ENCODE results near the gene CABP1. TPM values are rescaled to one million over a fixed set of nuclear protein-coding genes. Genes with fewer than 3 reads are reported as not detected.

Gene CABP1
- total RNA-seq, 2 donors from 2014 or later: 0.71 to 2.0 TPM

GRCh38 chr12:120690083-120690450 lies 49.6 kb downstream of the CABP1 start:
- H3K36me3 ChIP-seq: peaks cover 12% of the 10 kb centered on the region
- no peak for TF ChIP-seq CTCF (IDR thresholded peaks at IDR 0.05)
- peak overlapping the region; percentile 89 to 90 for H3K27ac ChIP-seq
- H3K4me3 ChIP-seq: no peak overlapping the region
- H3K9me3 ChIP-seq: no peaks in the 10 kb centered on the region
- no peak for DNase-seq (ENCODE audit: low spot score)
- H3K27me3 ChIP-seq: no peaks in the 10 kb centered on the region
- peaks cover 0 to 64% of the 10 kb centered on the region in 2 donors for H3K4me1 ChIP-seq

GRCh38 chr12:120690978-120691377 lies 50.6 kb downstream of the CABP1 start:
- Histone ChIP-seq H3K27me3 (no peaks in the 10 kb centered on the region), H3K36me3 (peaks cover 21% of the 10 kb centered on the region), H3K9me3 (no peaks in the 10 kb centered on the region), H3K4me1 (peaks cover 0 to 64% of the 10 kb centered on the region in 2 donors), H3K4me3 (no peak overlapping the region), H3K27ac (peak overlapping the region; percentile 89 to 90)
- no peak for TF ChIP-seq CTCF (IDR thresholded peaks at IDR 0.05)
- DNase-seq (ENCODE audit: low spot score): no peak

DNA sequence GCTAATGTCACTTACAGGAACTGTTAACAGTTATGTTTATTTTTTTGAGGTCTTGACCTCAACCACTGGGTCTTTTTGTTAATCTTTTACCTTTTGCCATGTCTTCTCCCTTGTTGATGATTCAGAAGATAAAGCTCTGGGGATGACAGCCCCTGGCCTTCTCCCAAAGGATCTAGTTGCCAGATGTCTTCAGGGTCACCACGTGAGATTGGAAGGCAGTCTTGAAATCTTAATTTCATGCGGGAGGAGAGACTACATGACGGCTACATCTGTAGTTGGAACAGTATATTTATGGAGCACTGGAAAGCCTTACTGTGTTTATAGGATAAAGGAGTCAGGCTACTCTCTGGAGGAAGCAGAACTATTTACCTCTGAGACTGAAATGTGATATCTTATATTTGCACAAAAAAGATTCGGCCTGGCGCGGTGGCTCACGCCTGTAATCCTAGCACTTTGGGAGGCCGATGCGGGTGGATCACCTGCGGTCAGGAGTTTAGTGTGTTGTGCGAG lies 52.2 kb downstream of the CABP1 start:
- no peak overlapping the region for H3K27ac ChIP-seq
- H3K9me3 ChIP-seq: no peaks in the 10 kb centered on the region
- no peak overlapping the region for H3K4me3 ChIP-seq
- peaks cover 0 to 75% of the 10 kb centered on the region in 2 donors for H3K4me1 ChIP-seq
- no peaks in the 10 kb centered on the region for H3K27me3 ChIP-seq
- no peak for TF ChIP-seq CTCF (IDR thresholded peaks at IDR 0.05)
- DNase-seq (ENCODE audit: low spot score): no peak
- peaks cover 37% of the 10 kb centered on the region for H3K36me3 ChIP-seq

DNA sequence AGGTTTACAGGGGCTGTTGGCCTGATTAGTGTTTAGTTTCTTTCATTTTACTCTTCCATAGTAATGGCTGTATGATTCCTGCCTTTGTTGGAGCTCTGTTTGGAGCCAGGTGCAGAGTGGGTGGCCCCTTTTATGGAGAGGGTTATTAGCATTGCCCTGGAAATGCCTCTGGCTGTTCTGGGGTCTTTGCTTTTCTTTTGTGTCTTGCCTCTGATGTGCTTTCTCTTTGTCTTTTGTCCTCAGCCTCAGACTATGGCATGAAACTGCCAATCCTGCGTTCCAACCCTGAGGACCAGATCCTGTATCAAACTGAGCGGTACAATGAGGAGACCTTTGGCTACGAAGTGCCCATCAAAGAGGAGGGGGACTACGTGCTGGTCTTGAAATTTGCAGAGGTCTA lies 53.4 kb downstream of the CABP1 start:
- no peak for DNase-seq (ENCODE audit: low spot score)
- Histone ChIP-seq H3K4me1 (peaks cover 0 to 75% of the 10 kb centered on the region in 2 donors), H3K36me3 (peaks cover 48% of the 10 kb centered on the region), H3K27ac (no peak overlapping the region), H3K4me3 (no peak overlapping the region), H3K9me3 (no peaks in the 10 kb centered on the region), H3K27me3 (no peaks in the 10 kb centered on the region)
- no peak for TF ChIP-seq CTCF (IDR thresholded peaks at IDR 0.05)

DNA sequence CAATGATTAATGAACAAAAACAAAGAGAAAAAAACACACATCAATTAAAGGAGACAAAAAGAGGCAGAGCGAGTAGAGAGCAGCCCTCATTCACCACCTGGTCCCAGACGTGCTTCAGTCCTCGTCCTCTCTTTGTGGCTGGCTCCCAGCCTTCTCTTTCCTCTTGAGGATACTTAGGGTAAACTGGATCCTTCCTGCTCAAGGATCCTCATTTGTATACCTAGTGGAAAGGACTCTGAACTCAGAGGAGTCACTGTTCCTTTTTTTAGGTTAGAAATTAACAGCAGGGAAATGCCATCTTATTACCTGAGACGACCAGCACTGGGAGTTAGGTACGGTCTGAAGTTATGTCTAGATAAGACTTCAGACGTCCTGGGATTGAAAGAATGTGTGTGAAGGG lies 56.2 kb downstream of the CABP1 start:
- Histone ChIP-seq H3K4me3 (no peak overlapping the region), H3K36me3 (peaks cover 75% of the 10 kb centered on the region), H3K27ac (no peak overlapping the region), H3K27me3 (no peaks in the 10 kb centered on the region), H3K4me1 (peaks cover 0 to 75% of the 10 kb centered on the region in 2 donors), H3K9me3 (no peaks in the 10 kb centered on the region)
- no peak for TF ChIP-seq CTCF (IDR thresholded peaks at IDR 0.05)
- no peak for DNase-seq (ENCODE audit: low spot score)

DNA sequence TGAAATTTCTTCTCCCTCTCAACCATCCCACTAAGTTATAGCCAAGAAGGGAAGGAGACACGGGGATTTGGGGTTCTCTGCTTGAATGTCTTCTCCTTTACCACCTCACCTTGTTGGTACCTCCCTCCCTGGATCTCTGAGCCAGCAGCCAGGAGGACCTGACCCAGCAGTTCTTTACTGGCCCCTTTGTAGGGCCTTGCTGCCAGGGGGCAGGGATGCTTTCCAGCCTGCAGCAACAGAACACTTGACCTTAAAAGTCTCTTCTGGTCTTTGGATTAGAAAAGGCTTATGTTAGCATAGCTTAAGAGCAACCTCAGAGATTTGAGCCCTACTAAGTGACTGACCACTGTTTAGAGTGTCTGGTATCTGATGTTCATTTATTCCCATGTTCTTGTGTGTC lies 56.9 kb downstream of the CABP1 start:
- H3K27ac ChIP-seq: peak overlapping the region; percentile 24 to 30
- peaks cover 0 to 76% of the 10 kb centered on the region in 2 donors for H3K4me1 ChIP-seq
- DNase-seq (ENCODE audit: low spot score): no peak
- H3K4me3 ChIP-seq: no peak overlapping the region
- H3K27me3 ChIP-seq: no peaks in the 10 kb centered on the region
- H3K36me3 ChIP-seq: peaks cover 83% of the 10 kb centered on the region
- no peaks in the 10 kb centered on the region for H3K9me3 ChIP-seq
- TF ChIP-seq CTCF (IDR thresholded peaks at IDR 0.05): no peak
